Mesodermal cell (in vitro differentiated cells): ENCODE results near the gene ESYT3.
"Not testable (repeated sequence)": the region's sequence is repeated elsewhere in the genome, so short reads cannot be mapped to it uniquely, and the experiment has no call there.

Experiments used
- H3K27ac ChIP-seq: 2 replicates; pipeline ENCODE4 v1.7.0; 2013; ENCODE audit warnings: mild to moderate bottlenecking, low read depth, low read length, moderate library complexity; ENCODE audit not compliant: severe bottlenecking
- H3K36me3 ChIP-seq: 2 replicates; pipeline ENCODE4 v1.7.1; 2013; ENCODE audit warnings: mild to moderate bottlenecking, low read length, moderate library complexity; ENCODE audit not compliant: control insufficient read depth, insufficient read depth
- H3K4me1 ChIP-seq: one replicate; pipeline ENCODE4 v1.7.1; 2013; ENCODE audit warnings: mild to moderate bottlenecking, low read length; ENCODE audit not compliant: insufficient read depth, control insufficient read depth, poor library complexity, severe bottlenecking
- H3K4me3 ChIP-seq: 2 replicates; pipeline ENCODE4 v1.7.0; 2013; ENCODE audit warnings: low read length, control low read depth, mild to moderate bottlenecking; ENCODE audit not compliant: insufficient read depth, poor library complexity, severe bottlenecking; ENCODE audit errors: extremely low read depth
- H3K9me3 ChIP-seq: 2 replicates; pipeline ENCODE4 v1.7.1; 2013; ENCODE audit warnings: mild to moderate bottlenecking, low read length, moderate library complexity; ENCODE audit not compliant: control insufficient read depth
- WGBS, 2 experiments: methylation state at CpG; one replicate each; pipeline ENCODE4 v1.1.5; 2013; ENCODE audit warnings: missing lambda C conversion rate in 2 of 2; ENCODE audit not compliant: insufficient coverage in 2 of 2; 5-methylcytosine and 5-hydroxymethylcytosine counted together

ESYT3 gene

GRCh38 chr3:138491971-138492370 lies 57.6 kb downstream of the ESYT3 start:
- Histone ChIP-seq H3K27ac (no peak overlapping the region), H3K4me1 (no peaks in the 10 kb centered on the region), H3K4me3 (no peak overlapping the region), H3K36me3 (no peaks in the 10 kb centered on the region), H3K9me3 (peaks cover 14% of the 10 kb centered on the region)
- WGBS, 2 experiments: 86 to 88% methylated on average over 1 of the region's 1 CpG

- H3K9me3 ChIP-seq: peaks cover 5% of the 10 kb centered on the region
- H3K4me1 ChIP-seq: no peaks in the 10 kb centered on the region
- H3K27ac ChIP-seq: no peak overlapping the region
- WGBS, 2 experiments: 90 to 91% methylated on average over 2 to 3 of the region's 4 CpGs
- no peak overlapping the region for H3K4me3 ChIP-seq
- no peaks in the 10 kb centered on the region for H3K36me3 ChIP-seq
These were observed 58.7 kb downstream of the ESYT3 start for GRCh38 chr3:138492980-138493675.

DNA sequence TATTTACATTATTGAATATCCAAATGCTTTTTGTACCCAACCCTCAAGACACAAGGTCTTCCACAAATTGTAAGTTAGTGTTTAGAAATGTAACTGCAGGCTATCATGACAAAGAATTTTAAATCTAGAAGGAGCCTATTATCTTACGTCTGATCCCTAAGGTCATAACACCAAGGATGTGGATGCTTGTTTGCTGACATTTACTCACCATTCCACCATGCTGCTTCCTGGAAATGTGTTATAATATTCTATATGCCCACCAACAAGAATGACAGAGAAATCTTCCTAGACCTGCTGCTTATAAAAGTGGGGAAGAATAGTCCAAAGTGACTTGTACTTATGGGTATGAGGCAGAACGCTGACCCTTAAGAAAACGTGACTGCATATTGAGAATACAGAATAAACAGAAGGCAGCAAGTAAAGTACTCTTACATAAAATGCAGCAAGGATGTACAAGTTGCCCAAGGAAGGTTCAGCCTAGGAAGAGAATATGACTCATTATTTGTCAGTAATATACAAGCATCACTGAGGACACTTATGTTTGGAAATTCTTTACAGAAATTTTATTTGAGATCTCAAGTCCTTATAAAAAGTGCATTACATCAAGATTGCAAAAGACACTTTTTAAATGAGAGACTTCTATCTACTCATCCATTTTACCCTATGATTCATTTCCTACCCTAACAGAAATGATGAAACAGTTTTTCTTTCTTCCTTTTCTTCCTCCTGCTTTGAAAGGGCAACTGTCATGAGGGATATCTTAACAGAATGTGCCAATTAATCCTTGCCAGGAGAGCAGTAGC lies 59.6 kb downstream of the ESYT3 start:
- Histone ChIP-seq H3K9me3 (peaks cover 2% of the 10 kb centered on the region), H3K27ac (no peak overlapping the region), H3K36me3 (no peaks in the 10 kb centered on the region), H3K4me3 (no peak overlapping the region), H3K4me1 (no peaks in the 10 kb centered on the region)
- WGBS, 2 experiments: 90% methylated on average over 2 of the region's 3 CpGs; no CpG with 5 or more reads in 1 of the 2 experiments

DNA sequence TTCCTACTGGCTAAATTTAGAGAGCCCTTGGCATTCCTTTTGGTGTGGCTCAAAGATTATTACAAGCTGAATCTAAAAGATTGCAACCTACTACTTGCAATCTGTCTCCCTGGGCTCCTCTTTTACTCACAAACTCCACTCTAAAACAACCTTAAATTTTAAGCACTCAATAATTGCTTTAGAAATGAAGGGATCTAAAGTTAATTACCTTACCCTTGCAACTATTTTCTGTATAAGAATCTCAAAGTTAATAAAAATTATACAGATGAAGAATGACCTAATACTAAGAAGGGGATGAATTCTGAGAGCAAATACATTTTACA lies 60.2 kb downstream of the ESYT3 start:
- H3K27ac ChIP-seq: no peak overlapping the region

DNA sequence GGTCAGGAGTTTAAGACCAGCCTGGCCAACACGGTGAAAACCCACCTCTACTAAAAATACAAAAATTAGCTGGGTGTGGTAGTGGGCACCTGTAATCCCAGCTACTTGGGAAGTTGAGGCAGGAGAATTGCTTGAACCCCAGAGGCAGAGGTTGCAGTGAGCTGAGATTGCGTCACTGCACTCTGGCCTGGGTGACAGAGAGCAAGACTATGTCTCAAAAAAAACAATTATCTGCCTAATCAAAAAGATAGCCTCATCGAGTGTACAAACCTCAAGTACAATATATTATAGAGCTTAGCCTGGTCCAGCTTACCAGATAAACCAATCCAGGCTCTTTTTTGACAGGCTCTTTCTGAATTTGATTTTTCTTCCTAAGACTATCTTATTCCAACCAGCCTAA lies 61.2 kb downstream of the ESYT3 start:
- WGBS, 2 experiments: 94 to 100% methylated on average over 1 to 2 of the region's 3 CpGs
- H3K27ac ChIP-seq, H3K36me3 ChIP-seq, H3K9me3 ChIP-seq, H3K4me3 ChIP-seq, H3K4me1 ChIP-seq: not testable (repeated sequence)

More for the DNA sequence above, 60.2 kb downstream of the ESYT3 start:
- no peaks in the 10 kb centered on the region for H3K9me3 ChIP-seq
- H3K4me1 ChIP-seq: no peaks in the 10 kb centered on the region
- no peaks in the 10 kb centered on the region for H3K36me3 ChIP-seq
- H3K4me3 ChIP-seq: no peak overlapping the region

GRCh38 chr3:138496436-138496835 lies 62.0 kb downstream of the ESYT3 start:
- no peaks in the 10 kb centered on the region for H3K4me1 ChIP-seq
- H3K36me3 ChIP-seq: no peaks in the 10 kb centered on the region
- H3K27ac ChIP-seq: no peak overlapping the region
- H3K9me3 ChIP-seq: no peaks in the 10 kb centered on the region
- H3K4me3 ChIP-seq: no peak overlapping the region
- 90% methylated on average over 1 of the region's 2 CpGs; no CpG with 5 or more reads in 1 of the 2 experiments for WGBS, 2 experiments

DNA sequence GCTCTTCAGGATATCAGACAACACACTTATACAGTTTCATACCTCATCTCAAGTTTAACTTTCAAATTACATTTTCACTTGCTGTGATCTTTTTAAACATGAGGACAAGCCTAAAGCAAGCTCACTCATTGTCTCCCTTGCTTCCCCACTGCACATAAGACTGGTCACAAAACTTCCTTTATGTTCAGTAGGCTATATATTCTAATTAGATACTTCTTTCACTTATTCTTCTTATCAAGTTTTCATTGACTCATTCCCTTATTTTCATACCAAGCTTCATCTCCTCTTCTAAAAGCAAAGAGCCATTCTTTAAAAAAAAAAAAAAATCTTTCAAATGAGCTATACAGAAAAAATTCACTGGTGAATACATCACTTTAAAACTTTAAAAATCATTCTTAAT lies 62.6 kb downstream of the ESYT3 start:
- H3K36me3 ChIP-seq: no peaks in the 10 kb centered on the region
- H3K27ac ChIP-seq: no peak overlapping the region
- H3K9me3 ChIP-seq: no peaks in the 10 kb centered on the region
- H3K4me1 ChIP-seq: no peaks in the 10 kb centered on the region
- H3K4me3 ChIP-seq: no peak overlapping the region

DNA sequence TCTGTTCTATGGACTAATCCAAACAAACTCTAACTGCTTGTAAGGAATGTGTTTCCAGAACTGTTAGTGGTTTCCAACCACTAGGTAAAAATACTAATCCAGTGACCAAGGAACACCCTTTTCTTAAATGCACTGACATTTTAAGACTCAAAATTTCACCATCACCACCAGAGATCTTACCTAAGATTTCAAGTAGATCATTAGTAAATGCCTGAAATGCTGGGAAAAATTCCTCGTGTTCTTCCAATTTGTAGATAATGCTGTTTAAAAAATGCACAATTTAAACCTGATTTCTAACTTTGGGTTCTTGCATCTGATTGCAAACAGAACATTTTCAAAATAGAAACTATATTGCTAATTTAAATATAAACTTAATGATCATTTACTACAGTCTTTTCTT lies 63.4 kb downstream of the ESYT3 start:
- H3K4me3 ChIP-seq: no peak overlapping the region
- no peak overlapping the region for H3K27ac ChIP-seq
- H3K9me3 ChIP-seq: no peaks in the 10 kb centered on the region
- no peaks in the 10 kb centered on the region for H3K4me1 ChIP-seq
- no peaks in the 10 kb centered on the region for H3K36me3 ChIP-seq
- no CpG with 5 or more reads among the region's 1 CpG for WGBS, 2 experiments

DNA sequence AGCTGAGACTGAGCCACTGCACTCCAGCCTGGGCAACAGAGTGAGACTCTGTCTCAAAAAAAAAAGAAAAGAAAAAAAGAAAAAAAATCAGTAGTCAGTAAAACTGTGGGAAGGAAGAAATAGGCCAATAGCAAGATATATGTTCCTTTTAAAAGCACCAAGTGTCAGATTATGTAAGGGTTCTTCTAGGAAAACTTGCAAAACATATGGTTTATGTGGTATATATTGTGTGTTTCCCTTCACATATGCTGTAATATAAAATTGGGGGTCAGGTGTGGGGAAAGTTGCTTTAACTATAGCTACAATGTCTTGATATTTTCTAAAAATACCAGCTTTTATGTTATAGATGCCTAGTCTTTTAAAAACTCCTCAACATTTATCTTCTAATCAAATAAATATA lies 64.6 kb downstream of the ESYT3 start:
- H3K27ac ChIP-seq: no peak overlapping the region
- no peaks in the 10 kb centered on the region for H3K4me1 ChIP-seq
- H3K36me3 ChIP-seq: no peaks in the 10 kb centered on the region
- H3K9me3 ChIP-seq: no peaks in the 10 kb centered on the region
- no peak overlapping the region for H3K4me3 ChIP-seq

GRCh38 chr3:138507524-138507923 lies 73.1 kb downstream of the ESYT3 start:
- no peaks in the 10 kb centered on the region for H3K36me3 ChIP-seq
- H3K27ac ChIP-seq: no peak overlapping the region
- H3K9me3 ChIP-seq: no peaks in the 10 kb centered on the region
- H3K4me3 ChIP-seq: no peak overlapping the region
- WGBS, 2 experiments: 100% methylated on average over 1 of the region's 3 CpGs; no CpG with 5 or more reads in 1 of the 2 experiments
- H3K4me1 ChIP-seq: no peaks in the 10 kb centered on the region

- Histone ChIP-seq H3K4me3 (no peak overlapping the region), H3K4me1 (no peaks in the 10 kb centered on the region), H3K36me3 (no peaks in the 10 kb centered on the region), H3K9me3 (no peaks in the 10 kb centered on the region), H3K27ac (no peak overlapping the region)
- WGBS, 2 experiments: no CpG with 5 or more reads among the region's 2 CpGs
These were observed 75.2 kb downstream of the ESYT3 start for GRCh38 chr3:138509586-138509985.
